ENCODE measurements around the gene VPS51.

DNA sequence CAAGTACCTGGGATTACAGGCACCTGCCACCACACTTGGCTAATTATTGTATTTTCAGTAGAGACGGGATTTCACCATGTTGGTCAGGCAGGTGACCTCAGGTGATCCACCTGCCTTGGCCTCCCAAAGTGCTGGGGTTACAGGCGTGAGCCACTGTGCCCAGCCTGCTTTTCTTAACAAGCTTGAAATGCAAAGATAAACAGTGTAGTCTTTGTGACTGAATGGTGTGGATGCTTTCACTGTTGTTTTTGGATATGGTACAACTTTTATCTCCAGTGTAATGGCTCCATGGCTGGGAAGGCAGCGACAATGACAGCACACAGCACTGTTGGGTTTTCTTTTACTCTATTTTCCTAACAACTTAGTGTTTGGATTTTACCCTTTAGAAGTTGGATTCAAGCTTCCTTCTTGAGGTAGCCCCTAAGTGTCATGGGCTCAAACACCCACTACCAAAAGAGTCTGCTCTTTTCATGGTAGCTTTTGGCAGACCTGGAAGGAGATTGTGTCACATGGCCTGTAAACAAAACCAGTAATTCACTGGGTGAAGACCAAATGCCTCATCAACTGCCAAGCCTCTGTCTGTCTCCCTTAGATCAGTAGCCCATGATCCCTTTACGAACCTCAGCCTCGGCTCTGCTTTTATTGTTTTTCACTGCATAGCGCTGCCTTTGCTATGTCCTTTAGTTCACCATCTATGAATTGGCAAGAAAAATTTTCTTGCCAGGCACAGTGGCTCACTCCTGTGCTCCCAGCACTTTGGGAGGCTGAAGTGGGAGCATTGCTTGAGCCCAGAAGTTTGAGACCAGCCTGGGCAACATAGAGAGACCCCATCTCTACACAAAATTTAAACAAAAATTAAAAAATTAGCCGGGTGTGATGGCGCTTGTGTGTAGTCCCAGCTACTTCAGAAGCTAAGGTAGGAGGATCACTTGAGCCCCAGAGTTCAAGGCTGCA lies 6.4 kb downstream of the VPS51 start:
- TF ChIP-seq YY1 (IDR thresholded peaks at IDR 0.05; ENCODE audit: low read depth, low read length): no peak
- TF ChIP-seq ZNF24 (IDR thresholded peaks at IDR 0.05): no peak
- TF ChIP-seq HDGF (IDR thresholded peaks at IDR 0.05): no peak
- no peak for TF ChIP-seq RAD51 (IDR thresholded peaks at IDR 0.05)
- no peak for TF ChIP-seq NFYB (IDR thresholded peaks at IDR 0.05; ENCODE audit: insufficient read depth, low read depth, low read length)
- no peak for TF ChIP-seq POLR2AphosphoS5 (IDR thresholded peaks at IDR 0.05; ENCODE audit: low read length)

Data from GM12878 (cell line).